Esophagus muscularis mucosa (tissue), 3 donors: Measurements from ENCODE around the gene ABLIM3.

ENCODE experiments used
- POLR2A ChIP-seq: fragments of 450-650 bp; IDR thresholded peaks from one replicate; pipeline ENCODE4 v1.6.1; 2017; ENCODE audit warnings: antibody characterized with exemption, moderate library complexity, mild to moderate bottlenecking, low read depth
- TF ChIP-seq, protein P1 (sequence below), 3 experiments: fragments of 200-600 bp in 2 of 3; fragments of 450-650 bp in 1 of 3; sonication (generic) in 2 of 3; IDR thresholded peaks; one replicate each; pipeline ENCODE4 v1.5.1; 2017 to 2019; ENCODE audit warnings: antibody characterized with exemption in 3 of 3, mild to moderate bottlenecking in 2 of 3, moderate library complexity in 1 of 3

DNA sequence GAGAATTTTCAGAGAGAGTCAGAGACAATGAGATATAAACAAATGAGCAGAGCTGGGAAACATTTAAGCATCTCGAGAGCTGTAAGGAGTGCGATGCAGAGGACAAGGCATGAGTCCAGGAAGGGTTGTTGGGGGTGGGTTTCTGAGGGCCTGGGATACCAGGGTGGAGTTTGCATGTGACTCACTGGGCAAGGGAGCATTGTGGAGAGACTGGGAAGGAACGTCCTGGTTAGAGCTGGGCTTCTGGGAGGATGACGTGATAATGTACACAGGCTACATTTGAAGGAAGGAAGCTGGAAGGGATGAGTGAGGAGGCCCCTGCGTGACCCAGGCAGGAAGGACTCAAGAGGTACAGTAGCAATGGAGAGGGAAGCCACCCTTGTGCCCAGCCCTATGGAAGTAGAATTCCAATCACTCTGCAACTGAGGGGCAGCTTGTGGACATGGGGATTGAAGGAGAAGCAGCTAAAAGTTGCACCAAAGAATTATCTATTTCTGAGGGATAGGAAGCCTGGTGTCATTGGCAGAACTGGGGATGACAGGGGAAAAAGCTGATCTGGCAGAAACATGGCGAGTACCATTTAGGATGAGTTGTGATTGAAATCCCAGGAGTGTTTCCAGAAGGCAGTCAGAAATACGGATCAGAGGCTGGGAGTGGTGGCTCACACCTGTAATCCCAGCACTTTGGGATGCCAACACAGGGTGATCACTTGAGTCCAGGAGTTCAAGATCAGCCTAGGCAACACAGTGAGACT is 71.1 kb downstream of the ABLIM3 start:
- TF ChIP-seq, protein P1, sequence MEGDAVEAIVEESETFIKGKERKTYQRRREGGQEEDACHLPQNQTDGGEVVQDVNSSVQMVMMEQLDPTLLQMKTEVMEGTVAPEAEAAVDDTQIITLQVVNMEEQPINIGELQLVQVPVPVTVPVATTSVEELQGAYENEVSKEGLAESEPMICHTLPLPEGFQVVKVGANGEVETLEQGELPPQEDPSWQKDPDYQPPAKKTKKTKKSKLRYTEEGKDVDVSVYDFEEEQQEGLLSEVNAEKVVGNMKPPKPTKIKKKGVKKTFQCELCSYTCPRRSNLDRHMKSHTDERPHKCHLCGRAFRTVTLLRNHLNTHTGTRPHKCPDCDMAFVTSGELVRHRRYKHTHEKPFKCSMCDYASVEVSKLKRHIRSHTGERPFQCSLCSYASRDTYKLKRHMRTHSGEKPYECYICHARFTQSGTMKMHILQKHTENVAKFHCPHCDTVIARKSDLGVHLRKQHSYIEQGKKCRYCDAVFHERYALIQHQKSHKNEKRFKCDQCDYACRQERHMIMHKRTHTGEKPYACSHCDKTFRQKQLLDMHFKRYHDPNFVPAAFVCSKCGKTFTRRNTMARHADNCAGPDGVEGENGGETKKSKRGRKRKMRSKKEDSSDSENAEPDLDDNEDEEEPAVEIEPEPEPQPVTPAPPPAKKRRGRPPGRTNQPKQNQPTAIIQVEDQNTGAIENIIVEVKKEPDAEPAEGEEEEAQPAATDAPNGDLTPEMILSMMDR (IDR thresholded peaks at IDR 0.05) = no peak
- TF ChIP-seq POLR2A = no peak
